ENCODE data around the gene KRTAP6-1. TPM values are rescaled to one million over a fixed set of nuclear protein-coding genes. Genes with fewer than 3 reads are reported as not detected.

KRTAP6-1 gene
- total and polyA plus RNA-seq, 10 of the 15 experiments (the other 5 are each of a cell fraction or from before 2014, with no cell fraction given): 0.16 TPM; not detected in 9

GRCh38 chr21:30612132-30612531 lies 1.6 kb downstream of the KRTAP6-1 start:
- WGBS (ENCODE audit: insufficient coverage, insufficient replicate concordance, low lambda C conversion rate, missing lambda C conversion rate): 49% methylated on average over 2 of the region's 2 CpGs
- no TSS peak for BruUV-seq (replicated peaks)

More at GRCh38 chr21:30612132-30612531, 1.6 kb downstream of the KRTAP6-1 start:
- CTCF ChIA-PET: interaction anchor here (1.3 kb wide), 1 partner anchor 106 kb away, joined by 3 read pairs; the partner anchor contains the start of gene KRTAP21-3
- Histone ChIP-seq H3K4me3 (no peak overlapping the region), H2AFZ (ENCODE audit: control insufficient read depth, low read depth, low read length) (no peak overlapping the region), H3K4me1 (ENCODE audit: control insufficient read depth, insufficient read depth, low read length) (no peaks in the 10 kb centered on the region), H3K9ac (ENCODE audit: control insufficient read depth, insufficient read depth, low read length) (no peak overlapping the region), H3K27ac (ENCODE audit: control insufficient read depth, insufficient read depth) (no peak overlapping the region), H3K9me3 (replicated peaks; ENCODE audit: control insufficient read depth, insufficient read depth, low read length) (no peaks in the 10 kb centered on the region), H4K20me1 (ENCODE audit: control insufficient read depth, insufficient read depth) (no peaks in the 10 kb centered on the region), H3K36me3 (ENCODE audit: control insufficient read depth in 2 of 2, insufficient read depth in 2 of 2, low read length in 1 of 2) (no peaks in the 10 kb centered on the region), H3K4me2 (ENCODE audit: control insufficient read depth, insufficient read depth) (no peak overlapping the region), H3K79me2 (ENCODE audit: control insufficient read depth, insufficient read depth, low read length) (no peaks in the 10 kb centered on the region), H3K27me3 (replicated peaks in 1 of 2; ENCODE audit: control insufficient read depth in 2 of 2, insufficient read depth in 2 of 2, low read length in 1 of 2) (no peaks in the 10 kb centered on the region)
- ATAC-seq (peak; percentile 47), DNase-seq (ENCODE audit: low read depth, low spot score) (no peak), FAIRE-seq (no peak)
- SMC1A ChIA-PET (ENCODE audit: uncharacterized antibody, unreplicated experiment): no interaction called here
- RAD21 ChIA-PET (ENCODE audit: unreplicated experiment): no interaction called here
- in situ Hi-C loops (cut with MboI) (no loop called here), intact Hi-C loops (cut with micrococcal nuclease; ENCODE audit: unreplicated experiment) (no loop called here)
- POLR2A ChIA-PET: no interaction called here
- TF ChIP-seq MEF2B (IDR thresholded peaks at IDR 0.05; ENCODE audit: partially characterized antibody, poor library complexity, severe bottlenecking) (no peak), RB1 (IDR thresholded peaks at IDR 0.05; ENCODE audit: borderline replicate concordance) (no peak), PAX8 (IDR thresholded peaks at IDR 0.05) (no peak), SREBF2 (IDR thresholded peaks at IDR 0.05; ENCODE audit: low read length) (no peak), ZBED1 (IDR thresholded peaks at IDR 0.05; ENCODE audit: borderline replicate concordance) (no peak), MEF2A (IDR thresholded peaks at IDR 0.05; ENCODE audit: insufficient read depth, low read depth, low read length) (no peak), DPF2 (IDR thresholded peaks at IDR 0.05) (no peak), BHLHE40 (IDR thresholded peaks at IDR 0.05; ENCODE audit: borderline replicate concordance in 1 of 2, low read depth in 2 of 2, low read length in 1 of 2) (no peak), ZSCAN29 (IDR thresholded peaks at IDR 0.05) (no peak), ZNF274 (IDR thresholded peaks at IDR 0.05; ENCODE audit: insufficient read depth, insufficient read length) (no peak), E2F8 (IDR thresholded peaks at IDR 0.05; ENCODE audit: low read depth, partially characterized antibody) (no peak), ETV6 (conservative IDR thresholded peaks at IDR 0.05 in 1 of 2, IDR thresholded peaks at IDR 0.05 in 1 of 2; ENCODE audit: borderline replicate concordance in 1 of 2, low read depth in 1 of 2) (no peak)
- TF ChIP-seq, protein P1, sequence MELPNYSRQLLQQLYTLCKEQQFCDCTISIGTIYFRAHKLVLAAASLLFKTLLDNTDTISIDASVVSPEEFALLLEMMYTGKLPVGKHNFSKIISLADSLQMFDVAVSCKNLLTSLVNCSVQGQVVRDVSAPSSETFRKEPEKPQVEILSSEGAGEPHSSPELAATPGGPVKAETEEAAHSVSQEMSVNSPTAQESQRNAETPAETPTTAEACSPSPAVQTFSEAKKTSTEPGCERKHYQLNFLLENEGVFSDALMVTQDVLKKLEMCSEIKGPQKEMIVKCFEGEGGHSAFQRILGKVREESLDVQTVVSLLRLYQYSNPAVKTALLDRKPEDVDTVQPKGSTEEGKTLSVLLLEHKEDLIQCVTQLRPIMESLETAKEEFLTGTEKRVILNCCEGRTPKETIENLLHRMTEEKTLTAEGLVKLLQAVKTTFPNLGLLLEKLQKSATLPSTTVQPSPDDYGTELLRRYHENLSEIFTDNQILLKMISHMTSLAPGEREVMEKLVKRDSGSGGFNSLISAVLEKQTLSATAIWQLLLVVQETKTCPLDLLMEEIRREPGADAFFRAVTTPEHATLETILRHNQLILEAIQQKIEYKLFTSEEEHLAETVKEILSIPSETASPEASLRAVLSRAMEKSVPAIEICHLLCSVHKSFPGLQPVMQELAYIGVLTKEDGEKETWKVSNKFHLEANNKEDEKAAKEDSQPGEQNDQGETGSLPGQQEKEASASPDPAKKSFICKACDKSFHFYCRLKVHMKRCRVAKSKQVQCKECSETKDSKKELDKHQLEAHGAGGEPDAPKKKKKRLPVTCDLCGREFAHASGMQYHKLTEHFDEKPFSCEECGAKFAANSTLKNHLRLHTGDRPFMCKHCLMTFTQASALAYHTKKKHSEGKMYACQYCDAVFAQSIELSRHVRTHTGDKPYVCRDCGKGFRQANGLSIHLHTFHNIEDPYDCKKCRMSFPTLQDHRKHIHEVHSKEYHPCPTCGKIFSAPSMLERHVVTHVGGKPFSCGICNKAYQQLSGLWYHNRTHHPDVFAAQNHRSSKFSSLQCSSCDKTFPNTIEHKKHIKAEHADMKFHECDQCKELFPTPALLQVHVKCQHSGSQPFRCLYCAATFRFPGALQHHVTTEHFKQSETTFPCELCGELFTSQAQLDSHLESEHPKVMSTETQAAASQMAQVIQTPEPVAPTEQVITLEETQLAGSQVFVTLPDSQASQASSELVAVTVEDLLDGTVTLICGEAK (IDR thresholded peaks at IDR 0.05; ENCODE audit: borderline replicate concordance): no peak
- TF ChIP-seq, protein P2, sequence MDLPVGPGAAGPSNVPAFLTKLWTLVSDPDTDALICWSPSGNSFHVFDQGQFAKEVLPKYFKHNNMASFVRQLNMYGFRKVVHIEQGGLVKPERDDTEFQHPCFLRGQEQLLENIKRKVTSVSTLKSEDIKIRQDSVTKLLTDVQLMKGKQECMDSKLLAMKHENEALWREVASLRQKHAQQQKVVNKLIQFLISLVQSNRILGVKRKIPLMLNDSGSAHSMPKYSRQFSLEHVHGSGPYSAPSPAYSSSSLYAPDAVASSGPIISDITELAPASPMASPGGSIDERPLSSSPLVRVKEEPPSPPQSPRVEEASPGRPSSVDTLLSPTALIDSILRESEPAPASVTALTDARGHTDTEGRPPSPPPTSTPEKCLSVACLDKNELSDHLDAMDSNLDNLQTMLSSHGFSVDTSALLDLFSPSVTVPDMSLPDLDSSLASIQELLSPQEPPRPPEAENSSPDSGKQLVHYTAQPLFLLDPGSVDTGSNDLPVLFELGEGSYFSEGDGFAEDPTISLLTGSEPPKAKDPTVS (IDR thresholded peaks at IDR 0.05; ENCODE audit: low read depth, low read length): no peak
- TF ChIP-seq, protein P3, sequence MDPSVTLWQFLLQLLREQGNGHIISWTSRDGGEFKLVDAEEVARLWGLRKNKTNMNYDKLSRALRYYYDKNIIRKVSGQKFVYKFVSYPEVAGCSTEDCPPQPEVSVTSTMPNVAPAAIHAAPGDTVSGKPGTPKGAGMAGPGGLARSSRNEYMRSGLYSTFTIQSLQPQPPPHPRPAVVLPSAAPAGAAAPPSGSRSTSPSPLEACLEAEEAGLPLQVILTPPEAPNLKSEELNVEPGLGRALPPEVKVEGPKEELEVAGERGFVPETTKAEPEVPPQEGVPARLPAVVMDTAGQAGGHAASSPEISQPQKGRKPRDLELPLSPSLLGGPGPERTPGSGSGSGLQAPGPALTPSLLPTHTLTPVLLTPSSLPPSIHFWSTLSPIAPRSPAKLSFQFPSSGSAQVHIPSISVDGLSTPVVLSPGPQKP (IDR thresholded peaks at IDR 0.05; ENCODE audit: low read depth, low read length): no peak

Data from GM12878 (cell line).